GM18498 (cell line): ENCODE data around the gene GPS1.
"Not testable (repeated sequence)": the region's sequence is repeated elsewhere in the genome, so short reads cannot be mapped to it uniquely, and the experiment has no call there.

Experiments used
- ATAC-seq: cut with Tn5 transposase; IDR thresholded peaks from one replicate; pipeline ENCODE4 v1.9.1; 2021; ENCODE audit warnings: mild to moderate bottlenecking, moderate library complexity; ENCODE audit not compliant: unreplicated experiment

The GPS1 gene

DNA sequence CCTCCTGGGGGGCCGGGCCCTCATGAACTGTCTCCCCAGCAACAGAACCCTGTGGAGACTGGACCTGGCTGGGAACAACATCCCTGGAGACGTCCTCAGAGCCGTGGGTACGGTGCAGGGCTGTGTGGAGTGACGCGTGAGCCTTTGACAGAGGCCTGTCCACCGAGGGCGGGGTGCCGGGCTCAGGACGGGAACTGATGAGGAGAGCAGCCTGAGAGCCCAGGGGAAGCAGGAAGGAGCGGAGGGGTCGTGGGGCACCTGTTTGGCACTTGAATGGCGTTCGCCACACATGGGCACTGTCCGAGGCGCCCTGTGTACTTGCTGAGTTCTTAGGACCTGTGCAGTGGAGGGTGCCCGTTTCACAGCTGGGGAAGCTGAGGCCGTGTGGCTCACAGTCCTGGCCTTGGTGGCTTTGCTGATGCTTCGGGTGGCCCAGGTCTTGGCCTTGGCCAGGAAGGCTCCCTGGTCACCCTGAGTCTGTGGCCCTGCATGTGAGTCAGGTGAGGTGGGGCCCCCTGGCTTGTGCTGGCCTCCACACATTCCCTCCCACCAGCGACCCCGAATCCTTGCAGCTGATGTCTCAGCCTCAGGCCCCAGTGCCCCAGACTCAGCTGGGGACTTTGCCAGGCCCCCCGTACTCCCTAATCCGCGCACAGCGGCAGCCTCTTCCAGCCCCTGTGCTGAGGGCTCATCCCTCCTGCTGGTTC is 26.1 kb upstream of the GPS1 start:
- no peak for ATAC-seq

GRCh38 chr17:82028246-82028645 is 23.5 kb upstream of the GPS1 start:
- no peak for ATAC-seq

- ATAC-seq, result no peak
These were observed 22.7 kb upstream of the GPS1 start for GRCh38 chr17:82028966-82029365.

DNA sequence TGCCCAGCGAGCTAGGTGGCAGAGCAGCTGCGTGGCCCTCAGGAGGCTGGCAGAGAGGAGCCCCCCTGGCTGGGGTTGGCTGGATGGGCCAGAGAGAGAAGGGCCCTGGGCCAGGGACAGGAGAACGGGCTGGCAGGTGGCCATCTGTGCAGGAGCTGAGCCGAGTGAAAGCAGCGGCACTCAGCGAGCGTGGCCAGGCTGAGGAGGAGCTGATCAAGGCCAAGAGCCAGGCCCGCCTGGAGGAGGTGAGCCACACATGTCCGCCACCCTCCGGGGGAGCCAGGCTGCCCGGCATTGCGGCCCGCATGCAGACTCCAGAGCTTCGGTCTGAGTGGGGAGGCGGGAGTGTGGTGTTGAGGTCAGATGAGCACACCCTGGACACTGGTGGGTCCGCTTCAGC is 22.3 kb upstream of the GPS1 start:
- ATAC-seq, result no peak

- no peak for ATAC-seq
These were observed 21.7 kb upstream of the GPS1 start for GRCh38 chr17:82029990-82030469.

GRCh38 chr17:82030470-82031302 is 21.0 kb upstream of the GPS1 start:
- ATAC-seq, result no peak

GRCh38 chr17:82031303-82031884 is 20.3 kb upstream of the GPS1 start, which contains the start of gene RAC3:
RAC3 (plus strand) TSS chr17:82031678; CDS start chr17:82031762, 84 bp downstream.
- ATAC-seq, result no peak

- ATAC-seq, result no peak
These were observed 19.6 kb upstream of the GPS1 start for GRCh38 chr17:82031885-82032627.

DNA sequence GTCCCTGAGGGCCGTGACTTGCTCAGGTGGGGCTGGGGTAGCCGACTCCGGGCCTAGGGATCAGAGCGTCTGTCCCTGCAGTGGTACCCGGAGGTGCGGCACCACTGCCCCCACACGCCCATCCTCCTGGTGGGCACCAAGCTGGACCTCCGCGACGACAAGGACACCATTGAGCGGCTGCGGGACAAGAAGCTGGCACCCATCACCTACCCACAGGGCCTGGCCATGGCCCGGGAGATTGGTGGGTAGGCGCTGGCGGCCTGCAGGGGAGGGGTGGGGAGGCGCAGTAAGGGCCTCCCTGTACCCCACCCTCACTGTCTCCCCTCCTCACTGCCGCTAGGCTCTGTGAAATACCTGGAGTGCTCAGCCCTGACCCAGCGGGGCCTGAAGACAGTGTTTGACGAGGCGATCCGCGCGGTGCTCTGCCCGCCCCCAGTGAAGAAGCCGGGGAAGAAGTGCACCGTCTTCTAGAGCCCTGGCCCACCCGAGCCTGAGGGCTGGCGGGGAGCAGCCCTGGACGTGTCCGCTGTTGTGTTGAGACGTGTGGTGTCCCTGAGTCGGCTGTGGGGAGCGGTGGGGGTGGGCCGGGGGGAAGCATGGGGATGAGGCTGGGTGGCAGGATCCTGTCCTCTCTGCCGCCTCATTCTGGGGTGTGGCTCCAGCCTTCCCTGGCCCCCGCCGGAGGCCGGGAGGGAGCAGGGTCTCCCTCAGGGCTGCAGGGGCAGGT is 18.2 kb upstream of the GPS1 start:
- ATAC-seq, result no peak

- ATAC-seq, result no peak
These were observed 17.2 kb upstream of the GPS1 start for GRCh38 chr17:82034371-82035011.

- ATAC-seq, result no peak
These were observed 16.2 kb upstream of the GPS1 start for GRCh38 chr17:82035488-82035887.

- no peak for ATAC-seq
These were observed 15.6 kb upstream of the GPS1 start for GRCh38 chr17:82035956-82036633.

GRCh38 chr17:82036634-82037091 is 15.0 kb upstream of the GPS1 start:
- ATAC-seq, result no peak

- peak; percentile 90 for ATAC-seq
These were observed 14.4 kb upstream of the GPS1 start, which contains the start of gene DCXR for GRCh38 chr17:82037092-82037888. DCXR (minus strand) TSS chr17:82037697; CDS start chr17:82037682, 15 bp downstream.

DNA sequence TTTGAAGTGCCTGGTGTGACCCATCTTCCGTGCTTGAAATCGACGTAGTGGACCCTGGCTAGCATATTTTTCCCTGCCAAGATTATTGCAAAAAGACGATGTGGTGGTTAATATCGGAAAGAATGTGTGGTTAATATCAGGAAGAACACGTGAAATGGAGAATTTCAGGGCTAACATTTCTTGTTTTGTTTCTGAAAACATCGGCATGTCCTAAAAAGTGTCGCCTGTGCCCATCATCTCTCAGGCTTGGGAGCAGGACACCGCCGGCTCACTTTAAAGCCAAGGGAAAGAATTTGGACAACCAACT is 13.9 kb upstream of the GPS1 start:
- no peak for ATAC-seq

GRCh38 chr17:82038796-82039409 is 12.8 kb upstream of the GPS1 start:
- ATAC-seq, result not testable (repeated sequence)

GRCh38 chr17:82039695-82040299 is 11.9 kb upstream of the GPS1 start:
- ATAC-seq, result no peak
